ENCODE measurements around the gene PTPRN.

DNA sequence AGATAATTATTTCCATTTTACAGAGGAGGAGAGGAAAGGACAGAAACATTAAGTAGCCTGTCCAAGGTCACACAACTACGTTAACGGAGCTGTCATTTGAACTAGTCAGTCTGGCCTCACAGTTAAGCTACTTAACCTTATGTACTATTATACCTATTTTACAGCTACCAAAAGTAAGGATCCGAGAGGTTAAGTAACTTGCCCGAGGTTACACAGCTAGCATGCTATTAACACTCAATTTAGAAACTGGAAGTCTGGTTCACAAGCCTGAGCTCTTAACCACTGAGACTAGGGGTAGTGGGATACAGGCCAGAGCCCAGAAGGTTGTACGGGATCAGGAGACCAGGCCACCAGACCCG lies 64.4 kb downstream of the PTPRN start:
- TF ChIP-seq, protein P1, sequence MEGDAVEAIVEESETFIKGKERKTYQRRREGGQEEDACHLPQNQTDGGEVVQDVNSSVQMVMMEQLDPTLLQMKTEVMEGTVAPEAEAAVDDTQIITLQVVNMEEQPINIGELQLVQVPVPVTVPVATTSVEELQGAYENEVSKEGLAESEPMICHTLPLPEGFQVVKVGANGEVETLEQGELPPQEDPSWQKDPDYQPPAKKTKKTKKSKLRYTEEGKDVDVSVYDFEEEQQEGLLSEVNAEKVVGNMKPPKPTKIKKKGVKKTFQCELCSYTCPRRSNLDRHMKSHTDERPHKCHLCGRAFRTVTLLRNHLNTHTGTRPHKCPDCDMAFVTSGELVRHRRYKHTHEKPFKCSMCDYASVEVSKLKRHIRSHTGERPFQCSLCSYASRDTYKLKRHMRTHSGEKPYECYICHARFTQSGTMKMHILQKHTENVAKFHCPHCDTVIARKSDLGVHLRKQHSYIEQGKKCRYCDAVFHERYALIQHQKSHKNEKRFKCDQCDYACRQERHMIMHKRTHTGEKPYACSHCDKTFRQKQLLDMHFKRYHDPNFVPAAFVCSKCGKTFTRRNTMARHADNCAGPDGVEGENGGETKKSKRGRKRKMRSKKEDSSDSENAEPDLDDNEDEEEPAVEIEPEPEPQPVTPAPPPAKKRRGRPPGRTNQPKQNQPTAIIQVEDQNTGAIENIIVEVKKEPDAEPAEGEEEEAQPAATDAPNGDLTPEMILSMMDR (IDR thresholded peaks at IDR 0.05; ENCODE audit: poor library complexity, severe bottlenecking) = no peak
- TF ChIP-seq RAD21 (conservative IDR thresholded peaks at IDR 0.05) (no peak), EZH2 (IDR thresholded peaks at IDR 0.05; ENCODE audit: borderline replicate concordance, insufficient read depth, low read length, poor library complexity, severe bottlenecking) (no peak), EP300 (conservative IDR thresholded peaks at IDR 0.05; ENCODE audit: poor library complexity, severe bottlenecking) (no peak), TAF1 (IDR thresholded peaks at IDR 0.05; ENCODE audit: low read depth) (no peak), MXI1 (conservative IDR thresholded peaks at IDR 0.05; ENCODE audit: poor library complexity, severe bottlenecking) (no peak)
- TF ChIP-seq, protein P2, sequence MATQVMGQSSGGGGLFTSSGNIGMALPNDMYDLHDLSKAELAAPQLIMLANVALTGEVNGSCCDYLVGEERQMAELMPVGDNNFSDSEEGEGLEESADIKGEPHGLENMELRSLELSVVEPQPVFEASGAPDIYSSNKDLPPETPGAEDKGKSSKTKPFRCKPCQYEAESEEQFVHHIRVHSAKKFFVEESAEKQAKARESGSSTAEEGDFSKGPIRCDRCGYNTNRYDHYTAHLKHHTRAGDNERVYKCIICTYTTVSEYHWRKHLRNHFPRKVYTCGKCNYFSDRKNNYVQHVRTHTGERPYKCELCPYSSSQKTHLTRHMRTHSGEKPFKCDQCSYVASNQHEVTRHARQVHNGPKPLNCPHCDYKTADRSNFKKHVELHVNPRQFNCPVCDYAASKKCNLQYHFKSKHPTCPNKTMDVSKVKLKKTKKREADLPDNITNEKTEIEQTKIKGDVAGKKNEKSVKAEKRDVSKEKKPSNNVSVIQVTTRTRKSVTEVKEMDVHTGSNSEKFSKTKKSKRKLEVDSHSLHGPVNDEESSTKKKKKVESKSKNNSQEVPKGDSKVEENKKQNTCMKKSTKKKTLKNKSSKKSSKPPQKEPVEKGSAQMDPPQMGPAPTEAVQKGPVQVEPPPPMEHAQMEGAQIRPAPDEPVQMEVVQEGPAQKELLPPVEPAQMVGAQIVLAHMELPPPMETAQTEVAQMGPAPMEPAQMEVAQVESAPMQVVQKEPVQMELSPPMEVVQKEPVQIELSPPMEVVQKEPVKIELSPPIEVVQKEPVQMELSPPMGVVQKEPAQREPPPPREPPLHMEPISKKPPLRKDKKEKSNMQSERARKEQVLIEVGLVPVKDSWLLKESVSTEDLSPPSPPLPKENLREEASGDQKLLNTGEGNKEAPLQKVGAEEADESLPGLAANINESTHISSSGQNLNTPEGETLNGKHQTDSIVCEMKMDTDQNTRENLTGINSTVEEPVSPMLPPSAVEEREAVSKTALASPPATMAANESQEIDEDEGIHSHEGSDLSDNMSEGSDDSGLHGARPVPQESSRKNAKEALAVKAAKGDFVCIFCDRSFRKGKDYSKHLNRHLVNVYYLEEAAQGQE (IDR thresholded peaks at IDR 0.05; ENCODE audit: borderline replicate concordance) = no peak
